Right atrium auricular region (tissue), 2 donors: Measurements from ENCODE around the gene GLS. TPM values are rescaled to one million over a fixed set of nuclear protein-coding genes. Genes with fewer than 3 reads are reported as not detected.

Source experiments
- DNase-seq: peaks from one replicate; pipeline ENCODE4 v3.0.0-alpha.2; 2019; ENCODE audit warnings: low spot score
- H3K27ac ChIP-seq, 2 donors: fragments of 200-600 bp; sonication (generic); 1 replicate in 1 of 2; 2 replicates in 1 of 2; pipeline ENCODE4 v1.5.1; 2016 to 2019
- H3K27me3 ChIP-seq, 2 donors: fragments of 200-600 bp; sonication (generic); one replicate each; pipeline versions ENCODE4 v1.5.1 to v1.6.0; 2017 to 2019
- H3K36me3 ChIP-seq: fragments of 200-600 bp; sonication (generic); one replicate; pipeline ENCODE4 v1.5.1; 2016
- H3K4me1 ChIP-seq, 2 donors: fragments of 200-600 bp; sonication (generic); one replicate each; pipeline versions ENCODE4 v1.5.1 to v1.6.0; 2017 to 2019
- H3K4me3 ChIP-seq, 2 donors: fragments of 200-600 bp; sonication (generic); 1 replicate in 1 of 2; 2 replicates in 1 of 2; pipeline ENCODE4 v1.5.1; 2017 to 2019; ENCODE audit warnings: mild to moderate bottlenecking in 1 of 2, moderate library complexity in 1 of 2
- H3K9me3 ChIP-seq, 2 donors: fragments of 200-600 bp; sonication (generic); one replicate each; pipeline ENCODE4 v1.5.1; 2019
- CTCF ChIP-seq, 2 donors: fragments of 200-600 bp; sonication (generic); IDR thresholded peaks; one replicate each; pipeline ENCODE4 v1.5.1; 2019; ENCODE audit warnings: antibody characterized with exemption in 2 of 2
- total RNA-seq, 2 donors: library from RNA; depleted of rRNA; stranded (reverse); fragments of >200 nt; gene quantifications; one replicate each; pipeline ENCODE4 v1.1.0, GENCODE V29; 2016

Gene GLS
- total RNA-seq, 2 donors from 2014 or later: 53.7 to 77.2 TPM

- Histone ChIP-seq H3K27me3 (no peaks in the 10 kb centered on the region), H3K36me3 (peaks cover 81% of the 10 kb centered on the region), H3K4me1 (peaks cover 0 to 19% of the 10 kb centered on the region in 2 donors), H3K27ac (peak overlapping the region; percentile 61 to 81), H3K4me3 (no peak overlapping the region), H3K9me3 (no peaks in the 10 kb centered on the region)
- TF ChIP-seq CTCF (IDR thresholded peaks at IDR 0.05): no peak
- DNase-seq: no peak
Measured at GRCh38 chr2:190980630-190981209, 100.1 kb downstream of the GLS start.

- Histone ChIP-seq H3K27ac (no peak overlapping the region), H3K9me3 (no peaks in the 10 kb centered on the region), H3K4me1 (peaks cover 0 to 19% of the 10 kb centered on the region in 2 donors), H3K36me3 (peaks cover 81% of the 10 kb centered on the region), H3K27me3 (no peaks in the 10 kb centered on the region), H3K4me3 (no peak overlapping the region)
- DNase-seq: no peak
- no peak for TF ChIP-seq CTCF (IDR thresholded peaks at IDR 0.05)
Measured at GRCh38 chr2:190981333-190981732, 100.7 kb downstream of the GLS start.

- no peak overlapping the region for H3K4me3 ChIP-seq
- peaks cover 0 to 19% of the 10 kb centered on the region in 2 donors for H3K4me1 ChIP-seq
- no peak overlapping the region for H3K27ac ChIP-seq
- no peak for TF ChIP-seq CTCF (IDR thresholded peaks at IDR 0.05)
- DNase-seq: no peak
- no peaks in the 10 kb centered on the region for H3K27me3 ChIP-seq
- H3K9me3 ChIP-seq: no peaks in the 10 kb centered on the region
- H3K36me3 ChIP-seq: peaks cover 81% of the 10 kb centered on the region
Measured at GRCh38 chr2:190981733-190982132, 101.1 kb downstream of the GLS start.

- Histone ChIP-seq H3K27me3 (no peaks in the 10 kb centered on the region), H3K4me1 (peaks cover 0 to 19% of the 10 kb centered on the region in 2 donors), H3K27ac (no peak overlapping the region), H3K9me3 (no peaks in the 10 kb centered on the region), H3K4me3 (no peak overlapping the region), H3K36me3 (peaks cover 81% of the 10 kb centered on the region)
- no peak for DNase-seq
- TF ChIP-seq CTCF (IDR thresholded peaks at IDR 0.05): no peak
Measured at GRCh38 chr2:190982262-190983034, 101.8 kb downstream of the GLS start.

- no peaks in the 10 kb centered on the region for H3K27me3 ChIP-seq
- DNase-seq: no peak
Measured at GRCh38 chr2:190984595-190984994, 104.0 kb downstream of the GLS start.

More at GRCh38 chr2:190984595-190984994, 104.0 kb downstream of the GLS start:
- peaks cover 0 to 16% of the 10 kb centered on the region in 2 donors for H3K4me1 ChIP-seq
- no peak for TF ChIP-seq CTCF (IDR thresholded peaks at IDR 0.05)
- peaks cover 85% of the 10 kb centered on the region for H3K36me3 ChIP-seq
- no peaks in the 10 kb centered on the region for H3K9me3 ChIP-seq
- H3K27ac ChIP-seq: no peak overlapping the region
- H3K4me3 ChIP-seq: no peak overlapping the region
